GM12878 (cell line): Measurements from ENCODE around the gene ZNF772. TPM values are rescaled to one million over a fixed set of nuclear protein-coding genes. Genes with fewer than 3 reads are reported as not detected.

ENCODE experiments used
- ASH2L ChIP-seq: fragments of 300-600, 200-600 bp; sonication (generic); IDR thresholded peaks from 2 replicates; pipeline ENCODE4 v1.6.1; 2017; ENCODE audit warnings: low read depth, mild to moderate bottlenecking, borderline replicate concordance
- CBFB ChIP-seq: IDR thresholded peaks from 2 replicates; pipeline ENCODE4 v1.6.1; 2016; ENCODE audit warnings: antibody characterized with exemption, low read depth
- CBX3 ChIP-seq: fragments of 200-600 bp; sonication (generic); IDR thresholded peaks from 2 replicates; pipeline ENCODE4 v1.6.1; 2016; ENCODE audit warnings: low read depth, borderline replicate concordance
- CREB1 ChIP-seq: IDR thresholded peaks from 2 replicates; pipeline ENCODE4 v1.6.1; 2012; ENCODE audit warnings: low read depth, mild to moderate bottlenecking, inconsistent platforms
- EED ChIP-seq: sonication (generic); IDR thresholded peaks from 2 replicates; pipeline ENCODE4 v1.6.1; 2016; ENCODE audit warnings: antibody characterized with exemption, low read depth
- ESRRA ChIP-seq: IDR thresholded peaks from 2 replicates; pipeline ENCODE4 v1.6.1; 2012; ENCODE audit warnings: mild to moderate bottlenecking, low read length, improper control_type of control experiment
- EZH2 ChIP-seq: IDR thresholded peaks from 2 replicates; pipeline ENCODE4 v1.6.1; 2012; ENCODE audit warnings: low read depth, mild to moderate bottlenecking, control low read depth, inconsistent platforms, low read length, borderline replicate concordance; ENCODE audit not compliant: control insufficient read depth
- HDGF ChIP-seq: fragments of 450-650 bp; IDR thresholded peaks from 2 replicates; pipeline ENCODE4 v1.6.1; 2016; ENCODE audit warnings: antibody characterized with exemption
- MTA2 ChIP-seq: fragments of 450-650 bp; IDR thresholded peaks from 2 replicates; pipeline ENCODE4 v1.6.1; 2016; ENCODE audit warnings: low read depth, mild to moderate bottlenecking, moderate library complexity
- NBN ChIP-seq: fragments of 450-650 bp; IDR thresholded peaks from 2 replicates; pipeline ENCODE4 v1.6.1; 2016
- NR2C1 ChIP-seq: fragments of 450-650 bp; IDR thresholded peaks from 2 replicates; pipeline ENCODE4 v1.6.1; 2017; ENCODE audit warnings: antibody characterized with exemption, mild to moderate bottlenecking, moderate library complexity
- POLR2AphosphoS5 ChIP-seq: IDR thresholded peaks from 2 replicates; pipeline ENCODE4 v1.6.1; 2011; ENCODE audit warnings: mild to moderate bottlenecking, low read length, inconsistent platforms
- RCOR1 ChIP-seq: conservative IDR thresholded peaks from 2 replicates; pipeline ENCODE4 v1.6.1; 2012; ENCODE audit warnings: low read depth, low read length, improper control_type of control experiment
- RFX5 ChIP-seq: IDR thresholded peaks from 2 replicates; pipeline ENCODE4 v1.6.1; 2011; ENCODE audit warnings: low read depth, low read length, improper control_type of control experiment
- SREBF1 ChIP-seq: IDR thresholded peaks from 2 replicates; pipeline ENCODE4 v1.6.1; 2012; ENCODE audit warnings: mild to moderate bottlenecking, low read length
- STAT1 ChIP-seq: fragments of 450-650 bp; conservative IDR thresholded peaks from 2 replicates; pipeline ENCODE4 v1.6.1; 2014; ENCODE audit warnings: antibody characterized with exemption, mild to moderate bottlenecking
- SUZ12 ChIP-seq: fragments of 200-600 bp; sonication (generic); IDR thresholded peaks from one replicate; pipeline ENCODE4 v1.6.1; 2018; ENCODE audit warnings: antibody characterized with exemption, mild to moderate bottlenecking; ENCODE audit not compliant: unreplicated experiment
- TCF12 ChIP-seq: IDR thresholded peaks from 2 replicates; pipeline ENCODE4 v1.6.1; 2011; ENCODE audit warnings: low read depth, mild to moderate bottlenecking, low read length
- ZNF24 ChIP-seq: fragments of 450-650 bp; IDR thresholded peaks from 2 replicates; pipeline ENCODE4 v1.6.1; 2017; ENCODE audit warnings: antibody characterized with exemption, mild to moderate bottlenecking
- polyA plus RNA-seq, 11 experiments: library from polyadenylated mRNA; depleted of rRNA in 4 of 11; unstranded in 6 of 11; stranded (reverse) in 5 of 11; fragments of >200 nt; fragmentation: Nextera tagmentation in 4 of 11; fragmentation: Illumina TruSeq in 1 of 11; extraction: Ambion mirVana in 4 of 11; extraction: Trizol in 1 of 11; gene quantifications; 1 replicate in 1 of 11; 2 replicates in 10 of 11; pipeline versions ENCODE4 v1.2.1 to v1.2.3, GENCODE V29; 2011 to 2016; ENCODE audit warnings: inconsistent platforms in 2 of 11, missing spikeins in 2 of 11, low read depth in 1 of 11
- total RNA-seq, 4 experiments: library from RNA; depleted of rRNA in 3 of 4; stranded (reverse); fragments of >200 nt in 3 of 4; fragmentation: Illumina TruSeq in 1 of 4; extraction: Trizol in 1 of 4; gene quantifications; 2 replicates each; pipeline versions ENCODE4 v1.2.1 to v1.2.3, GENCODE V29; 2013 to 2021
- TF ChIP-seq, protein P1 (sequence below): IDR thresholded peaks from 2 replicates; pipeline ENCODE4 v1.6.1; 2012; ENCODE audit warnings: mild to moderate bottlenecking, low read depth, low read length
- TF ChIP-seq, protein P2 (sequence below): IDR thresholded peaks from 2 replicates; pipeline ENCODE4 v1.6.1; 2011; ENCODE audit warnings: mild to moderate bottlenecking, low read depth, low read length, moderate library complexity; ENCODE audit not compliant: insufficient replicate concordance
- TF ChIP-seq, protein P3 (sequence below): fragments of 450-650 bp; IDR thresholded peaks from 2 replicates; pipeline ENCODE4 v1.6.1; 2017; ENCODE audit warnings: borderline replicate concordance
- TF ChIP-seq, protein P4 (sequence below): fragments of 450-650 bp; IDR thresholded peaks from 2 replicates; pipeline ENCODE4 v1.6.1; 2018; ENCODE audit warnings: mild to moderate bottlenecking, low read depth, moderate library complexity; ENCODE audit not compliant: partially characterized antibody

Gene ZNF772
- total and polyA plus RNA-seq, 10 of the 15 experiments (the other 5 are each of a cell fraction or from before 2014, with no cell fraction given), result 0.42 to 8.7 (median 3.8) TPM

DNA sequence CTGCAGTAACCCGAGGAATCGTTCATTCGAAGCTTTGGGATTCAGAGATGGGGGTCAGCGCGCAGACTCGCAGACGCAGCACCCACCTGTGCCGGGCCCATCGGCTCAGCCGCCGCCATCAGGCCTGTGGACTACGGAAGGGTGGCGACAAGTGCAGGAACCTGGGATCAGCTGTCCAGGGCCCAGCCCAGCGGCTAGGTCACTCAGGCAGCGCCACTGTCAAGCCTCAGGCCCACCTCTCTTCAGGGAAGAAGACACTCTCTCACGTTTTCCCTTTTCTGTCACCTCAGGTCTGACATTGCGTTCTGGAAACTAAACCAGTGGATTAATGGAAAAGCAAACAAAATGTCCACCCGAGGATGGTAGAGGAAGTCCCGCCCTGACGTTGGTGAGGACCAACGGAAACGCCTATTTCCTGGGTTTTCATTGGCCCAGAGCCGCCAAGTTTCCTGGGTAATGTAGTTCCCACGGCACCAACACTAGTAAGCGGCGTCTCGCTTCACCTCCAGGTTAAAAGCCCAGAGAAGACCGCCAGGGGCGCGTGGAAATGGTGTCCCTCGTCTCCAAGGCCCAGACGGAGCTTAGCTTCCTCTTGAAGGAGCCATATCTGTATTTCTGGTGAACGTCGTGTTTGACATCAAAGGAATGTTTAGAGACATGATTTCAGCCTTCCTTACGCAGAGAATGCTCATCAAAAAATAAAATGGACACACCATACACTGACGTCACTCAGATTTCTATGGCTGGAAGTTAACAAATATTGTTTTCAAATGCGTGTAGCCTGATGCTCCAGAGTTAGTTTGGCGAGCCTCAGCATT, at the start of gene ZNF772 (continued):
- TF ChIP-seq CBFB (no peak), TCF12 (0 out of 2 replicates have a peak, but pooled peaks have one; percentile 11), POLR2AphosphoS5 (peak; percentile 54), SREBF1 (peak; percentile 60), CBX3 (no peak), CREB1 (peak; percentile 78), EED (peak; percentile 19; the same call in 1 of the 2 replicates), NBN (no peak), SUZ12 (no peak), ESRRA (no peak), RCOR1 (no peak), RFX5 (no peak), STAT1 (peak; percentile 22; the same call in 1 of the 2 replicates), ZNF24 (no peak), HDGF (no peak), EZH2 (no peak), ASH2L (no peak), NR2C1 (peak; percentile 10; the same call in 1 of the 2 replicates), MTA2 (no peak)
- TF ChIP-seq, protein P1, sequence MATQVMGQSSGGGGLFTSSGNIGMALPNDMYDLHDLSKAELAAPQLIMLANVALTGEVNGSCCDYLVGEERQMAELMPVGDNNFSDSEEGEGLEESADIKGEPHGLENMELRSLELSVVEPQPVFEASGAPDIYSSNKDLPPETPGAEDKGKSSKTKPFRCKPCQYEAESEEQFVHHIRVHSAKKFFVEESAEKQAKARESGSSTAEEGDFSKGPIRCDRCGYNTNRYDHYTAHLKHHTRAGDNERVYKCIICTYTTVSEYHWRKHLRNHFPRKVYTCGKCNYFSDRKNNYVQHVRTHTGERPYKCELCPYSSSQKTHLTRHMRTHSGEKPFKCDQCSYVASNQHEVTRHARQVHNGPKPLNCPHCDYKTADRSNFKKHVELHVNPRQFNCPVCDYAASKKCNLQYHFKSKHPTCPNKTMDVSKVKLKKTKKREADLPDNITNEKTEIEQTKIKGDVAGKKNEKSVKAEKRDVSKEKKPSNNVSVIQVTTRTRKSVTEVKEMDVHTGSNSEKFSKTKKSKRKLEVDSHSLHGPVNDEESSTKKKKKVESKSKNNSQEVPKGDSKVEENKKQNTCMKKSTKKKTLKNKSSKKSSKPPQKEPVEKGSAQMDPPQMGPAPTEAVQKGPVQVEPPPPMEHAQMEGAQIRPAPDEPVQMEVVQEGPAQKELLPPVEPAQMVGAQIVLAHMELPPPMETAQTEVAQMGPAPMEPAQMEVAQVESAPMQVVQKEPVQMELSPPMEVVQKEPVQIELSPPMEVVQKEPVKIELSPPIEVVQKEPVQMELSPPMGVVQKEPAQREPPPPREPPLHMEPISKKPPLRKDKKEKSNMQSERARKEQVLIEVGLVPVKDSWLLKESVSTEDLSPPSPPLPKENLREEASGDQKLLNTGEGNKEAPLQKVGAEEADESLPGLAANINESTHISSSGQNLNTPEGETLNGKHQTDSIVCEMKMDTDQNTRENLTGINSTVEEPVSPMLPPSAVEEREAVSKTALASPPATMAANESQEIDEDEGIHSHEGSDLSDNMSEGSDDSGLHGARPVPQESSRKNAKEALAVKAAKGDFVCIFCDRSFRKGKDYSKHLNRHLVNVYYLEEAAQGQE, result no peak
- TF ChIP-seq, protein P2, sequence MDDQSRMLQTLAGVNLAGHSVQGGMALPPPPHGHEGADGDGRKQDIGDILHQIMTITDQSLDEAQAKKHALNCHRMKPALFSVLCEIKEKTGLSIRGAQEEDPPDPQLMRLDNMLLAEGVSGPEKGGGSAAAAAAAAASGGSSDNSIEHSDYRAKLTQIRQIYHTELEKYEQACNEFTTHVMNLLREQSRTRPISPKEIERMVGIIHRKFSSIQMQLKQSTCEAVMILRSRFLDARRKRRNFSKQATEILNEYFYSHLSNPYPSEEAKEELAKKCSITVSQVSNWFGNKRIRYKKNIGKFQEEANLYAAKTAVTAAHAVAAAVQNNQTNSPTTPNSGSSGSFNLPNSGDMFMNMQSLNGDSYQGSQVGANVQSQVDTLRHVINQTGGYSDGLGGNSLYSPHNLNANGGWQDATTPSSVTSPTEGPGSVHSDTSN, result no peak
- TF ChIP-seq, protein P3, sequence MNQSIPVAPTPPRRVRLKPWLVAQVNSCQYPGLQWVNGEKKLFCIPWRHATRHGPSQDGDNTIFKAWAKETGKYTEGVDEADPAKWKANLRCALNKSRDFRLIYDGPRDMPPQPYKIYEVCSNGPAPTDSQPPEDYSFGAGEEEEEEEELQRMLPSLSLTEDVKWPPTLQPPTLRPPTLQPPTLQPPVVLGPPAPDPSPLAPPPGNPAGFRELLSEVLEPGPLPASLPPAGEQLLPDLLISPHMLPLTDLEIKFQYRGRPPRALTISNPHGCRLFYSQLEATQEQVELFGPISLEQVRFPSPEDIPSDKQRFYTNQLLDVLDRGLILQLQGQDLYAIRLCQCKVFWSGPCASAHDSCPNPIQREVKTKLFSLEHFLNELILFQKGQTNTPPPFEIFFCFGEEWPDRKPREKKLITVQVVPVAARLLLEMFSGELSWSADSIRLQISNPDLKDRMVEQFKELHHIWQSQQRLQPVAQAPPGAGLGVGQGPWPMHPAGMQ, result no peak
- TF ChIP-seq, protein P4, sequence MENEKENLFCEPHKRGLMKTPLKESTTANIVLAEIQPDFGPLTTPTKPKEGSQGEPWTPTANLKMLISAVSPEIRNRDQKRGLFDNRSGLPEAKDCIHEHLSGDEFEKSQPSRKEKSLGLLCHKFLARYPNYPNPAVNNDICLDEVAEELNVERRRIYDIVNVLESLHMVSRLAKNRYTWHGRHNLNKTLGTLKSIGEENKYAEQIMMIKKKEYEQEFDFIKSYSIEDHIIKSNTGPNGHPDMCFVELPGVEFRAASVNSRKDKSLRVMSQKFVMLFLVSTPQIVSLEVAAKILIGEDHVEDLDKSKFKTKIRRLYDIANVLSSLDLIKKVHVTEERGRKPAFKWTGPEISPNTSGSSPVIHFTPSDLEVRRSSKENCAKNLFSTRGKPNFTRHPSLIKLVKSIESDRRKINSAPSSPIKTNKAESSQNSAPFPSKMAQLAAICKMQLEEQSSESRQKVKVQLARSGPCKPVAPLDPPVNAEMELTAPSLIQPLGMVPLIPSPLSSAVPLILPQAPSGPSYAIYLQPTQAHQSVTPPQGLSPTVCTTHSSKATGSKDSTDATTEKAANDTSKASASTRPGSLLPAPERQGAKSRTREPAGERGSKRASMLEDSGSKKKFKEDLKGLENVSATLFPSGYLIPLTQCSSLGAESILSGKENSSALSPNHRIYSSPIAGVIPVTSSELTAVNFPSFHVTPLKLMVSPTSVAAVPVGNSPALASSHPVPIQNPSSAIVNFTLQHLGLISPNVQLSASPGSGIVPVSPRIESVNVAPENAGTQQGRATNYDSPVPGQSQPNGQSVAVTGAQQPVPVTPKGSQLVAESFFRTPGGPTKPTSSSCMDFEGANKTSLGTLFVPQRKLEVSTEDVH, result no peak
